Upper lobe of left lung (tissue), 6 donors: Measurements from ENCODE around the gene SMAD1. TPM values are rescaled to one million over a fixed set of nuclear protein-coding genes. Genes with fewer than 3 reads are reported as not detected.

Experiments
- ATAC-seq, 2 donors: fragments of 200-7000 bp; cut with Tn5 transposase; one replicate each; pipeline ENCODE4 v1.9.1; 2022; ENCODE audit warnings: mild to moderate bottlenecking in 2 of 2, moderate library complexity in 2 of 2; ENCODE audit not compliant: low FRiP score in 2 of 2
- DNase-seq, 2 donors: peaks; one replicate each; pipeline ENCODE4 v3.0.0-alpha.2; 2019 to 2020
- H3K27ac ChIP-seq, 4 donors: fragments of 200-600 bp; sonication (generic); one replicate each; pipeline ENCODE4 v1.5.1; 2016 to 2019
- H3K27me3 ChIP-seq, 4 donors: fragments of 200-600 bp; sonication (generic); one replicate each; pipeline ENCODE4 v1.5.1; 2017 to 2019
- H3K36me3 ChIP-seq, 4 donors: fragments of 200-600 bp; sonication (generic); one replicate each; pipeline ENCODE4 v1.5.1; 2016 to 2019
- H3K4me1 ChIP-seq, 4 donors: fragments of 200-600 bp; sonication (generic); one replicate each; pipeline ENCODE4 v1.5.1; 2018 to 2019
- H3K4me3 ChIP-seq, 4 donors: fragments of 200-600 bp; sonication (generic); one replicate each; pipeline ENCODE4 v1.5.1; 2017 to 2019; ENCODE audit warnings: mild to moderate bottlenecking in 2 of 4, moderate library complexity in 1 of 4
- H3K9me3 ChIP-seq, 4 donors: fragments of 200-600 bp; sonication (generic); one replicate each; pipeline ENCODE4 v1.5.1; 2018 to 2019
- CTCF ChIP-seq, 6 experiments: fragments of 450-650 bp in 4 of 6; fragments of 200-600 bp in 2 of 6; sonication (generic) in 2 of 6; IDR thresholded peaks; one replicate each; pipeline ENCODE4 v1.5.1; 2016 to 2019; ENCODE audit warnings: antibody characterized with exemption in 6 of 6
- EP300 ChIP-seq, 4 donors: sonication (generic); formaldehyde crosslinking; IDR thresholded peaks; one replicate each; pipeline ENCODE4 v1.5.1; 2017; ENCODE audit warnings: antibody characterized with exemption in 4 of 4, control low read depth in 2 of 4
- POLR2A ChIP-seq, 4 donors: fragments of 450-650 bp; IDR thresholded peaks; one replicate each; pipeline ENCODE4 v1.5.1; 2016 to 2017; ENCODE audit warnings: antibody characterized with exemption in 4 of 4, mild to moderate bottlenecking in 2 of 4
- POLR2AphosphoS5 ChIP-seq, 2 donors: sonication (generic); formaldehyde crosslinking; IDR thresholded peaks; one replicate each; pipeline ENCODE4 v1.5.1; 2017; ENCODE audit warnings: antibody characterized with exemption in 2 of 2
- WGBS, 2 donors: methylation state at CpG; one replicate each; pipeline ENCODE4 v1.1.5; 2017 to 2018; 5-methylcytosine and 5-hydroxymethylcytosine counted together
- total RNA-seq, 6 donors: library from RNA; depleted of rRNA in 4 of 6; stranded (reverse); fragments of >200 nt in 4 of 6; gene quantifications; one replicate each; pipeline versions ENCODE4 v1.1.0 to v1.2.1, GENCODE V29; 2016 to 2021
- donor health status: DM: no; HTN: no; CAD: no; lungs with moderate emphysema.
- donor health status: DM: no; HTN: yes; CAD: no; lungs with severe emphysema.

The SMAD1 gene
- total RNA-seq, 6 donors from 2014 or later: 7.2 to 39.8 (median 21.9) TPM

GRCh38 chr4:145497199-145498149, 15.8 kb downstream of the SMAD1 start:
- TF ChIP-seq CTCF (IDR thresholded peaks at IDR 0.05): no peak
- TF ChIP-seq POLR2AphosphoS5 (IDR thresholded peaks at IDR 0.05): no peak
- no peak for TF ChIP-seq POLR2A (IDR thresholded peaks at IDR 0.05)
- 90 to 91% methylated on average over 9 of the region's 9 CpGs for WGBS, 2 donors
- H3K27ac ChIP-seq: no peak overlapping the region
- DNase-seq: no peak
- H3K9me3 ChIP-seq: no peaks in the 10 kb centered on the region
- peaks cover 0 to 19% (median 10%) of the 10 kb centered on the region in 4 donors for H3K4me1 ChIP-seq
- no peaks in the 10 kb centered on the region for H3K27me3 ChIP-seq
- H3K4me3 ChIP-seq: no peak overlapping the region
- H3K36me3 ChIP-seq: no peaks in the 10 kb centered on the region
- ATAC-seq: no peak

DNA sequence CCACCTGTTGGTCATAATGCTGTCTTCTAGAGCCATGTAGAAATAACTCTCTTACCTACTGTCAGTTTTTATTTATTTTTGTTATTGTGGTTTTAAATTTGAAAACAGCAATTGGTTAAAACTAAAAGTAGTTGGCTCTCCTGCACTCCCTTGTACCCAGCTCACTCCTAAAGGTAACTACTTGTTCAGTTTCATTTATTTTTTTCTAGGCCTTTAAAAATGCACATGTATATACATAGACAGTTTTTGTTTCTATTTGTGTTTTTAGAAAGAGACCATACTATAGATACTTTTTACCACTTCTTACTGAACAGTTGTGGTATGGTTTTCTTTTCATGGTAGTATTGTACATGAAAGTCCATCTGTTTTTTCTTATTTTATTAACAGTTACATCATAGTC, 16.8 kb downstream of the SMAD1 start:
- Histone ChIP-seq H3K36me3 (no peaks in the 10 kb centered on the region), H3K4me3 (no peak overlapping the region), H3K4me1 (peaks cover 0 to 22% (median 5%) of the 10 kb centered on the region in 4 donors), H3K27me3 (no peaks in the 10 kb centered on the region), H3K27ac (no peak overlapping the region), H3K9me3 (no peaks in the 10 kb centered on the region)
- TF ChIP-seq POLR2AphosphoS5 (IDR thresholded peaks at IDR 0.05): no peak
- no peak for TF ChIP-seq POLR2A (IDR thresholded peaks at IDR 0.05)
- TF ChIP-seq EP300 (IDR thresholded peaks at IDR 0.05): no peak
- no peak for TF ChIP-seq CTCF (IDR thresholded peaks at IDR 0.05)
- DNase-seq: no peak
- no peak for ATAC-seq

DNA sequence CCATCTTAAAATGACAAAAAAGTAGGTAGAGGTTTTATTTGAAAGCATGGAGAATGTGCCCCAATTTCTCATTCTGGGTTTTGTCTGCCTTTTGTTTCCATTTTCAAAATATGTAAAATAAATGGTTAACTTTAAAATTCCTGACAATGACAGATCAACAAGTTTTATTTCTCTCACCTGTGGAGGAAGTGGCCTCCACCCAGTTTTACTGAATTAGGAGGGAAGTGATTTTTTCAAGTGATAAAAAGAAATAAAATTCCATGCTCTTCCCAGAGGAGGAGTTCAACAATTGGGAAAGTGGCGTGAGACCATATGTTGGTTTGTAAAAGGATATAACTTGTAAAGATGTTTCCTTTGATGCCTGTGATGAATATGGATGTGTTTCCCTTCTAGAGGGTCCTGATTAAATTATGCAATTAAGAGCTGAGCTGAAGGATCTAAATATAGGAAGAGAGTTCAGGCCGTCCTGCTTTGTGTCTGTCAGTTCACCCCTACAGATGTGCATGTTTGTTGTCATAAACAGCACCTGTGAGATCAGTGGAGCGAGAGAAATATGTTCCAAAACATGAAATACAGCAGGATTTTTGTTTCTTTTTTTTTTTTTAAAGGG, 19.5 kb downstream of the SMAD1 start:
- no peak for TF ChIP-seq POLR2A (IDR thresholded peaks at IDR 0.05)
- TF ChIP-seq POLR2AphosphoS5 (IDR thresholded peaks at IDR 0.05): no peak
- no peak for TF ChIP-seq CTCF (IDR thresholded peaks at IDR 0.05)
- no peak for TF ChIP-seq EP300 (IDR thresholded peaks at IDR 0.05)
- WGBS, 2 donors: 55 to 63% methylated on average over 3 of the region's 3 CpGs
- H3K27me3 ChIP-seq: no peaks in the 10 kb centered on the region
- H3K4me3 ChIP-seq: no peak overlapping the region
- DNase-seq: no peak
- no peak for ATAC-seq
- H3K4me1 ChIP-seq: peaks cover 0 to 20% (median 7%) of the 10 kb centered on the region in 4 donors
- no peak overlapping the region for H3K27ac ChIP-seq
- H3K36me3 ChIP-seq: no peaks in the 10 kb centered on the region
- no peaks in the 10 kb centered on the region for H3K9me3 ChIP-seq

DNA sequence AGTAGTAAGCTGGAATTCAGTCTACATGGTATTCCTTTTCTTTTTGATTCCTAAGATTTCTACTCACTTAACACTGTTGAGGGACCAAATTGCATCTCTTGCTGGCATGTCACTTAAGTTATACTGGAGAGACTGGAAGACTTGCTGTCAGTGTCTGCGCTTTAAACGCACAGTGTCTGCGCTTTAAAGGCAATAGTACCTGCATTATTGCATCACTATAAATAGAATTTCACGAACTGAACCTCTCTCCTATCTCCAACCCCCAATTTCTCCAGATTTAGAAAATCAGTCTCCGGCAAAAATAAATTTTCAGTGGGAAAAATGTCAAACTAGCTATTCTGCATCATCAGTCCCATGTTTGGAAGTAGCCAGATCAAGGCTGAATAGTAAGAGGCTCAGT, 21.2 kb downstream of the SMAD1 start:
- whole genome bisulfite sequencing, 2 donors: 92 to 93% methylated on average over 5 of the region's 5 CpGs
- no peaks in the 10 kb centered on the region for H3K27me3 ChIP-seq
- no peak for TF ChIP-seq POLR2AphosphoS5 (IDR thresholded peaks at IDR 0.05)
- no peak for TF ChIP-seq POLR2A (IDR thresholded peaks at IDR 0.05)
- no peak for TF ChIP-seq CTCF (IDR thresholded peaks at IDR 0.05)
- no peak for TF ChIP-seq EP300 (IDR thresholded peaks at IDR 0.05)
- ATAC-seq: no peak
- DNase-seq: no peak
- H3K9me3 ChIP-seq: no peaks in the 10 kb centered on the region
- H3K36me3 ChIP-seq: no peaks in the 10 kb centered on the region
- H3K4me1 ChIP-seq: peaks cover 0 to 20% (median 15%) of the 10 kb centered on the region in 4 donors
- H3K27ac ChIP-seq: no peak overlapping the region
- H3K4me3 ChIP-seq: no peak overlapping the region
